Suprapubic skin (tissue), 4 donors: ENCODE measurements around the gene GABRB1.

Experiments
- CTCF ChIP-seq, 2 donors: fragments of 200-600 bp in 1 of 2; fragments of 450-650 bp in 1 of 2; sonication (generic) in 1 of 2; IDR thresholded peaks; one replicate each; pipeline ENCODE4 v1.5.1; 2016 to 2019; ENCODE audit warnings: antibody characterized with exemption in 2 of 2, mild to moderate bottlenecking in 1 of 2, moderate library complexity in 1 of 2
- EP300 ChIP-seq: sonication (generic); formaldehyde crosslinking; IDR thresholded peaks from one replicate; pipeline ENCODE4 v1.6.1; 2017; ENCODE audit warnings: antibody characterized with exemption
- POLR2A ChIP-seq, 2 donors: fragments of 450-650 bp; IDR thresholded peaks; one replicate each; pipeline ENCODE4 v1.6.1; 2017; ENCODE audit warnings: antibody characterized with exemption in 2 of 2, mild to moderate bottlenecking in 2 of 2, moderate library complexity in 2 of 2
- POLR2AphosphoS5 ChIP-seq, 3 donors: sonication (generic); formaldehyde crosslinking; IDR thresholded peaks; one replicate each; pipeline ENCODE4 v1.6.1; 2017; ENCODE audit warnings: antibody characterized with exemption in 3 of 3

- no peak for TF ChIP-seq CTCF (IDR thresholded peaks at IDR 0.05)
- no peak for TF ChIP-seq POLR2AphosphoS5 (IDR thresholded peaks at IDR 0.05)
- TF ChIP-seq POLR2A (IDR thresholded peaks at IDR 0.05) = no peak
- TF ChIP-seq EP300 = no peak
These were observed 124.6 kb downstream of the GABRB1 start for GRCh38 chr4:47155919-47156318.
